HepG2 (cell line): Measurements from ENCODE around the gene ANG. TPM values are rescaled to one million over a fixed set of nuclear protein-coding genes. Genes with fewer than 3 reads are reported as not detected.

Source experiments
- DMAP1 ChIP-seq: IDR thresholded peaks from 2 replicates; pipeline ENCODE4 v1.6.1; 2016
- GPN1 ChIP-seq: sonication (generic); formaldehyde crosslinking; IDR thresholded peaks from 2 replicates; pipeline ENCODE4 v1.5.1; 2020; ENCODE audit warnings: missing genetic modification reagents, borderline replicate concordance
- HMG20A ChIP-seq: IDR thresholded peaks from 2 replicates; pipeline ENCODE4 v1.6.1; 2016; ENCODE audit warnings: borderline replicate concordance
- HMG20B ChIP-seq: conservative IDR thresholded peaks from 2 replicates; pipeline ENCODE4 v1.6.1; 2016; ENCODE audit warnings: missing genetic modification reagents, missing compliant biosample characterization
- IRF2 ChIP-seq: IDR thresholded peaks from 2 replicates; pipeline ENCODE4 v1.6.1; 2018; ENCODE audit warnings: missing genetic modification reagents, missing compliant biosample characterization
- MEF2D ChIP-seq: sonication (generic); formaldehyde crosslinking; IDR thresholded peaks from 2 replicates; pipeline ENCODE4 v1.5.1; 2020; ENCODE audit warnings: mild to moderate bottlenecking, missing genetic modification reagents
- NCOA2 ChIP-seq: sonication (generic); formaldehyde crosslinking; IDR thresholded peaks from 2 replicates; pipeline ENCODE4 v1.8.0; 2022; ENCODE audit warnings: inconsistent platforms
- NCOR1 ChIP-seq: fragments of 200-600 bp; sonication (generic); IDR thresholded peaks from 2 replicates; pipeline ENCODE4 v1.7.0; 2017; ENCODE audit warnings: antibody characterized with exemption, low read length, borderline replicate concordance
- NFKBIZ ChIP-seq: IDR thresholded peaks from 2 replicates; pipeline ENCODE4 v1.6.1; 2018; ENCODE audit warnings: missing genetic modification reagents, missing compliant biosample characterization
- PITX1 ChIP-seq: sonication (generic); formaldehyde crosslinking; IDR thresholded peaks from 2 replicates; pipeline ENCODE4 v1.5.1; 2020; ENCODE audit warnings: mild to moderate bottlenecking, missing genetic modification reagents
- PRMT3 ChIP-seq: sonication (generic); formaldehyde crosslinking; IDR thresholded peaks from 2 replicates; pipeline ENCODE4 v1.8.1; 2022; ENCODE audit warnings: low read depth, mild to moderate bottlenecking, moderate library complexity, missing genetic modification reagents, borderline replicate concordance
- RFXANK ChIP-seq: IDR thresholded peaks from 2 replicates; pipeline ENCODE4 v1.6.1; 2016
- SAP130 ChIP-seq: IDR thresholded peaks from 2 replicates; pipeline ENCODE4 v1.6.1; 2016; ENCODE audit warnings: low read depth
- SOX5 ChIP-seq: IDR thresholded peaks from 2 replicates; pipeline ENCODE4 v1.6.1; 2016; ENCODE audit warnings: borderline replicate concordance
- STAG1 ChIP-seq: sonication (generic); formaldehyde crosslinking; IDR thresholded peaks from 2 replicates; pipeline ENCODE4 v1.4.0; 2020; ENCODE audit warnings: missing genetic modification reagents
- ZBTB1 ChIP-seq: sonication (generic); formaldehyde crosslinking; IDR thresholded peaks from 2 replicates; pipeline ENCODE4 v1.4.0; 2020; ENCODE audit warnings: missing genetic modification reagents, borderline replicate concordance
- ZNF230 ChIP-seq: sonication (generic); formaldehyde crosslinking; IDR thresholded peaks from 2 replicates; pipeline ENCODE4 v1.4.0; 2020; ENCODE audit warnings: mild to moderate bottlenecking, missing genetic modification reagents
- ZNF550 ChIP-seq: sonication (generic); formaldehyde crosslinking; IDR thresholded peaks from 2 replicates; pipeline ENCODE4 v1.4.0; 2020; ENCODE audit warnings: mild to moderate bottlenecking, missing genetic modification reagents, borderline replicate concordance
- ZNF598 ChIP-seq: sonication (generic); formaldehyde crosslinking; IDR thresholded peaks from 2 replicates; pipeline ENCODE4 v1.5.1; 2020; ENCODE audit warnings: mild to moderate bottlenecking, missing genetic modification reagents, borderline replicate concordance
- ZNF878 ChIP-seq: sonication (generic); formaldehyde crosslinking; IDR thresholded peaks from 2 replicates; pipeline ENCODE4 v1.8.1; 2023; ENCODE audit warnings: mild to moderate bottlenecking, missing genetic modification reagents, moderate library complexity
- polyA plus RNA-seq, 8 experiments: library from polyadenylated mRNA; depleted of rRNA in 3 of 8; stranded (reverse) in 7 of 8; unstranded in 1 of 8; fragments of >200 nt; fragmentation: Illumina TruSeq in 4 of 8; extraction: Trizol in 4 of 8; gene quantifications; 2 replicates each; pipeline versions ENCODE4 v1.2.1 to v1.2.3, GENCODE V29; 2011 to 2016; ENCODE audit warnings: low read depth in 4 of 8, missing spikeins in 1 of 8, mixed read lengths in 1 of 8; ENCODE audit not compliant: insufficient read depth in 1 of 8
- total RNA-seq, 5 experiments: library from RNA; depleted of rRNA; stranded (reverse); fragments of >200 nt; fragmentation: Illumina TruSeq; extraction: Trizol; gene quantifications; 2 replicates each; pipeline ENCODE4 v1.2.3, GENCODE V29; 2016; ENCODE audit warnings: low read depth in 1 of 5
- TF ChIP-seq, protein P1 (sequence below): IDR thresholded peaks from 2 replicates; pipeline ENCODE4 v1.6.1; 2016; ENCODE audit warnings: missing compliant biosample characterization, missing genetic modification reagents, borderline replicate concordance
- TF ChIP-seq, protein P2 (sequence below): sonication (generic); formaldehyde crosslinking; IDR thresholded peaks from 2 replicates; pipeline ENCODE4 v1.8.0; 2022; ENCODE audit warnings: mild to moderate bottlenecking, missing genetic modification reagents; ENCODE audit not compliant: insufficient replicate concordance
- TF ChIP-seq, protein P3 (sequence below): sonication (generic); formaldehyde crosslinking; IDR thresholded peaks from 2 replicates; pipeline ENCODE4 v1.4.0; 2020; ENCODE audit warnings: missing genetic modification reagents

The ANG gene
- total and polyA plus RNA-seq, 2 of the 13 experiments (the other 11 are each of a cell fraction or from before 2014, with no cell fraction given) = 83.6 to 401 TPM

DNA sequence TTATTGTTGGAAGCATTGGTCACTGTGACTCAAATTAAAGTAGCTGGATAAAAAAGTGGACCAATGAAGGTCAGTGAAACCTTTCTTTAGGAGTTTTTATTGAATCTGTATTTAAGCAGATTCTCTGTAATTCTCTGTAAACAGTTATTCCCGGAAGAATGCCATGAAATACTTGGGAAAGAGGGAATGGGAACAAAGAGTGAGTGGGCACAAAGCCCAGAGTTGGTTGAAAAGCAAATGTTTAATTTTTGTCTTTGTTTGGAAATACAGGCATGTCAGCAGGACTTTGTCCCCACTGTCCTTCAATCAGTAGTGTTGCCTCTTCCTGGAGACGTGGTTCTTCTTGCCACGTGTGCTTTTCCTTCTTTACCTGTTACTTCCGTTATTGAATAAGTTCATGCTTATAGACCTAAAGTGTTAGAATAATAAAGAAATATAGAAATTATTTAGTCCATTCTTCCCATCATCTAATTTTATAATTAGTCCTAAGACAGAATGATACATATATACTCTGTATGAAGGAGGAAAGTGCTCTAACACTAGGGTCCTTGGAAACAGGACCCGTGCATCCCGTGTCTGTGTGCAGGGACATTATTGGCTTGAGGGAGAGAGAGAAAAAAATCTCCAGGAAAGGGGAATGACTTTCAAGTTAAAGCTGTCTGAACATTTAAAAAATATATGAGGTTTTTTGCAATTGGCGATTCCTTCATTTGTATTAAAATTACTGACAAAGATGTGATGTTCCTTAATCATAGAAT, 2.0 kb upstream of the ANG start (continued):
- TF ChIP-seq, protein P1, sequence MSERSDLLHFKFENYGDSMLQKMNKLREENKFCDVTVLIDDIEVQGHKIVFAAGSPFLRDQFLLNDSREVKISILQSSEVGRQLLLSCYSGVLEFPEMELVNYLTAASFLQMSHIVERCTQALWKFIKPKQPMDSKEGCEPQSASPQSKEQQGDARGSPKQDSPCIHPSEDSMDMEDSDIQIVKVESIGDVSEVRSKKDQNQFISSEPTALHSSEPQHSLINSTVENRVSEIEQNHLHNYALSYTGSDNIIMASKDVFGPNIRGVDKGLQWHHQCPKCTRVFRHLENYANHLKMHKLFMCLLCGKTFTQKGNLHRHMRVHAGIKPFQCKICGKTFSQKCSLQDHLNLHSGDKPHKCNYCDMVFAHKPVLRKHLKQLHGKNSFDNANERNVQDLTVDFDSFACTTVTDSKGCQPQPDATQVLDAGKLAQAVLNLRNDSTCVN = no peak
- TF ChIP-seq NCOA2 (CRISPR knock-in tag) (peak; percentile 99), HMG20B (CRISPR knock-in tag) (peak; percentile 71), NFKBIZ (CRISPR knock-in tag) (peak; percentile 88; the same call in 1 of the 2 replicates), ZNF598 (no peak), IRF2 (CRISPR knock-in tag) (peak; percentile 88), SOX5 (CRISPR knock-in tag) (peak; percentile 99), RFXANK (CRISPR knock-in tag) (0 out of 2 replicates have a peak, but pooled peaks have one; percentile 56), ZBTB1 (CRISPR knock-in tag) (no peak), GPN1 (no peak), NCOR1 (peak; percentile 95), PRMT3 (CRISPR knock-in tag) (no peak), STAG1 (CRISPR knock-in tag) (no peak), ZNF878 (CRISPR knock-in tag) (0 out of 2 replicates have a peak, but pooled peaks have one; percentile 53), MEF2D (CRISPR knock-in tag) (peak; percentile 71; the same call in 1 of the 2 replicates), SAP130 (CRISPR knock-in tag) (peak; percentile 98), HMG20A (CRISPR knock-in tag) (peak; percentile 92), PITX1 (CRISPR knock-in tag) (peak; percentile 91; the same call in 1 of the 2 replicates), DMAP1 (CRISPR knock-in tag) (peak; percentile 98), ZNF230 (CRISPR knock-in tag) (no peak), ZNF550 (no peak)
- TF ChIP-seq, protein P2, sequence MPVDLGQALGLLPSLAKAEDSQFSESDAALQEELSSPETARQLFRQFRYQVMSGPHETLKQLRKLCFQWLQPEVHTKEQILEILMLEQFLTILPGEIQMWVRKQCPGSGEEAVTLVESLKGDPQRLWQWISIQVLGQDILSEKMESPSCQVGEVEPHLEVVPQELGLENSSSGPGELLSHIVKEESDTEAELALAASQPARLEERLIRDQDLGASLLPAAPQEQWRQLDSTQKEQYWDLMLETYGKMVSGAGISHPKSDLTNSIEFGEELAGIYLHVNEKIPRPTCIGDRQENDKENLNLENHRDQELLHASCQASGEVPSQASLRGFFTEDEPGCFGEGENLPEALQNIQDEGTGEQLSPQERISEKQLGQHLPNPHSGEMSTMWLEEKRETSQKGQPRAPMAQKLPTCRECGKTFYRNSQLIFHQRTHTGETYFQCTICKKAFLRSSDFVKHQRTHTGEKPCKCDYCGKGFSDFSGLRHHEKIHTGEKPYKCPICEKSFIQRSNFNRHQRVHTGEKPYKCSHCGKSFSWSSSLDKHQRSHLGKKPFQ (CRISPR knock-in tag) = peak; percentile 40
- TF ChIP-seq, protein P3, sequence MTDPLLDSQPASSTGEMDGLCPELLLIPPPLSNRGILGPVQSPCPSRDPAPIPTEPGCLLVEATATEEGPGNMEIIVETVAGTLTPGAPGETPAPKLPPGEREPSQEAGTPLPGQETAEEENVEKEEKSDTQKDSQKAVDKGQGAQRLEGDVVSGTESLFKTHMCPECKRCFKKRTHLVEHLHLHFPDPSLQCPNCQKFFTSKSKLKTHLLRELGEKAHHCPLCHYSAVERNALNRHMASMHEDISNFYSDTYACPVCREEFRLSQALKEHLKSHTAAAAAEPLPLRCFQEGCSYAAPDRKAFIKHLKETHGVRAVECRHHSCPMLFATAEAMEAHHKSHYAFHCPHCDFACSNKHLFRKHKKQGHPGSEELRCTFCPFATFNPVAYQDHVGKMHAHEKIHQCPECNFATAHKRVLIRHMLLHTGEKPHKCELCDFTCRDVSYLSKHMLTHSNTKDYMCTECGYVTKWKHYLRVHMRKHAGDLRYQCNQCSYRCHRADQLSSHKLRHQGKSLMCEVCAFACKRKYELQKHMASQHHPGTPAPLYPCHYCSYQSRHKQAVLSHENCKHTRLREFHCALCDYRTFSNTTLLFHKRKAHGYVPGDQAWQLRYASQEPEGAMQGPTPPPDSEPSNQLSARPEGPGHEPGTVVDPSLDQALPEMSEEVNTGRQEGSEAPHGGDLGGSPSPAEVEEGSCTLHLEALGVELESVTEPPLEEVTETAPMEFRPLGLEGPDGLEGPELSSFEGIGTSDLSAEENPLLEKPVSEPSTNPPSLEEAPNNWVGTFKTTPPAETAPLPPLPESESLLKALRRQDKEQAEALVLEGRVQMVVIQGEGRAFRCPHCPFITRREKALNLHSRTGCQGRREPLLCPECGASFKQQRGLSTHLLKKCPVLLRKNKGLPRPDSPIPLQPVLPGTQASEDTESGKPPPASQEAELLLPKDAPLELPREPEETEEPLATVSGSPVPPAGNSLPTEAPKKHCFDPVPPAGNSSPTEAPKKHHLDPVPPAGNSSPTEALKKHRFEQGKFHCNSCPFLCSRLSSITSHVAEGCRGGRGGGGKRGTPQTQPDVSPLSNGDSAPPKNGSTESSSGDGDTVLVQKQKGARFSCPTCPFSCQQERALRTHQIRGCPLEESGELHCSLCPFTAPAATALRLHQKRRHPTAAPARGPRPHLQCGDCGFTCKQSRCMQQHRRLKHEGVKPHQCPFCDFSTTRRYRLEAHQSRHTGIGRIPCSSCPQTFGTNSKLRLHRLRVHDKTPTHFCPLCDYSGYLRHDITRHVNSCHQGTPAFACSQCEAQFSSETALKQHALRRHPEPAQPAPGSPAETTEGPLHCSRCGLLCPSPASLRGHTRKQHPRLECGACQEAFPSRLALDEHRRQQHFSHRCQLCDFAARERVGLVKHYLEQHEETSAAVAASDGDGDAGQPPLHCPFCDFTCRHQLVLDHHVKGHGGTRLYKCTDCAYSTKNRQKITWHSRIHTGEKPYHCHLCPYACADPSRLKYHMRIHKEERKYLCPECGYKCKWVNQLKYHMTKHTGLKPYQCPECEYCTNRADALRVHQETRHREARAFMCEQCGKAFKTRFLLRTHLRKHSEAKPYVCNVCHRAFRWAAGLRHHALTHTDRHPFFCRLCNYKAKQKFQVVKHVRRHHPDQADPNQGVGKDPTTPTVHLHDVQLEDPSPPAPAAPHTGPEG (CRISPR knock-in tag) = 0 out of 2 replicates have a peak, but pooled peaks have one; percentile 47
